H1 (cell line): ENCODE results near the gene KCNQ1. TPM values are rescaled to one million over a fixed set of nuclear protein-coding genes. Genes with fewer than 3 reads are reported as not detected.

Source experiments
- CTCF ChIA-PET: fragments of 300-600 bp; sonication (Branson Sonifier 250); formaldehyde crosslinking; loops from one replicate; lab custom pipeline; 2021; ENCODE audit not compliant: partially characterized antibody; lab: Charles Lee
- POLR2A ChIA-PET: fragments of 300-600 bp; sonication (Branson Sonifier 250); formaldehyde crosslinking; loops from one replicate; lab custom pipeline; 2021; ENCODE audit warnings: inconsistent platforms; ENCODE audit not compliant: partially characterized antibody; lab: Charles Lee
- DNase-seq, 2 experiments: peaks; one replicate each; pipeline versions ENCODE4 v3.0.0 to v3.0.0-alpha.2; 2010 to 2022; ENCODE audit warnings: low spot score in 2 of 2, low read depth in 1 of 2, mixed read lengths in 1 of 2
- FAIRE-seq: peaks from 2 replicates; lab custom pipeline; 2011; peaks lifted over from hg19 to GRCh38; lab: Jason Lieb, UNC
- H2AFZ ChIP-seq: 2 replicates; pipeline ENCODE4 v1.8.1; 2012; ENCODE audit warnings: low read length, inconsistent platforms
- H2AK5ac ChIP-seq: 2 replicates; pipeline ENCODE4 v1.6.1; 2013; ENCODE audit warnings: low read depth, low read length
- H2BK120ac ChIP-seq: replicated peaks from 2 replicates; pipeline ENCODE3; 2013; ENCODE audit warnings: low read depth, low read length, inconsistent platforms
- H2BK12ac ChIP-seq: 2 replicates; pipeline ENCODE4 v1.6.1; 2013; ENCODE audit warnings: low read depth, low read length
- H2BK15ac ChIP-seq: 2 replicates; pipeline ENCODE4 v1.6.1; 2013; ENCODE audit warnings: low read length
- H2BK20ac ChIP-seq: 2 replicates; pipeline ENCODE4 v1.6.1; 2013; ENCODE audit warnings: low read length
- H2BK5ac ChIP-seq: 2 replicates; pipeline ENCODE4 v1.6.1; 2013; ENCODE audit warnings: low read depth, low read length
- H3K14ac ChIP-seq: 2 replicates; pipeline ENCODE4 v1.6.1; 2013; ENCODE audit warnings: inconsistent platforms; ENCODE audit not compliant: insufficient read length
- H3K18ac ChIP-seq: 2 replicates; pipeline ENCODE4 v1.6.1; 2013; ENCODE audit warnings: low read length; ENCODE audit errors: extremely low read depth
- H3K23ac ChIP-seq: 2 replicates; pipeline ENCODE4 v1.6.1; 2013; ENCODE audit warnings: inconsistent platforms; ENCODE audit not compliant: insufficient read length
- H3K23me2 ChIP-seq: 2 replicates; pipeline ENCODE4 v1.6.1; 2013; ENCODE audit warnings: low read depth, low read length
- H3K27ac ChIP-seq: 2 replicates; pipeline ENCODE4 v1.6.1; 2011; ENCODE audit warnings: low read depth, low read length, inconsistent platforms
- H3K27me3 ChIP-seq, 4 experiments: replicated peaks in 1 of 4; 1 replicate in 1 of 4; 2 replicates in 3 of 4; pipeline versions ENCODE4 v1.6.1 to v1.8.1; 2011 to 2013; ENCODE audit warnings: low read length in 3 of 4, mild to moderate bottlenecking in 3 of 4, inconsistent platforms in 2 of 4, mixed read lengths in 2 of 4, moderate library complexity in 1 of 4; ENCODE audit not compliant: control insufficient read depth in 3 of 4, insufficient read depth in 3 of 4; ENCODE audit errors: extremely low read depth in 1 of 4
- H3K36me3 ChIP-seq, 4 experiments: 2 replicates each; pipeline versions ENCODE4 v1.6.1 to v1.8.1; 2011 to 2013; ENCODE audit warnings: mild to moderate bottlenecking in 4 of 4, low read length in 3 of 4, moderate library complexity in 2 of 4, control low read depth in 1 of 4, inconsistent platforms in 1 of 4; ENCODE audit not compliant: insufficient read depth in 4 of 4, control insufficient read depth in 2 of 4
- H3K4ac ChIP-seq: replicated peaks from 2 replicates; pipeline ENCODE3; 2013; ENCODE audit warnings: low read length, low read depth, mixed read lengths, inconsistent platforms; ENCODE audit not compliant: insufficient read length
- H3K4me1 ChIP-seq, 4 experiments: replicated peaks in 1 of 4; 1 replicate in 1 of 4; 2 replicates in 3 of 4; pipeline versions ENCODE4 v1.6.1 to v1.8.1; 2011 to 2013; ENCODE audit warnings: low read length in 3 of 4, inconsistent platforms in 2 of 4, mixed read lengths in 1 of 4; ENCODE audit not compliant: insufficient read depth in 4 of 4, control insufficient read depth in 3 of 4
- H3K4me2 ChIP-seq, 2 experiments: 2 replicates each; pipeline versions ENCODE4 v1.6.1 to v1.8.1; 2011 to 2013; ENCODE audit warnings: low read depth in 2 of 2, low read length in 2 of 2, control low read depth in 1 of 2, inconsistent platforms in 1 of 2, mild to moderate bottlenecking in 1 of 2; ENCODE audit not compliant: insufficient read depth in 1 of 2
- H3K4me3 ChIP-seq, 4 experiments: fragments of 200-600, 300-600 bp in 1 of 4; sonication (generic), shearing (Covaris generic), sonication (Bioruptor Twin) in 1 of 4; 2 replicates each; pipeline versions ENCODE4 v1.5.1 to v1.8.1; 2011 to 2016; ENCODE audit warnings: low read length in 4 of 4, low read depth in 3 of 4, control low read depth in 2 of 4, inconsistent platforms in 2 of 4, mild to moderate bottlenecking in 2 of 4, mixed read lengths in 1 of 4, moderate library complexity in 1 of 4; ENCODE audit not compliant: insufficient read depth in 2 of 4; ENCODE audit errors: extremely low read depth in 1 of 4
- H3K56ac ChIP-seq: replicated peaks from 2 replicates; pipeline ENCODE3; 2013; ENCODE audit warnings: low read depth, mild to moderate bottlenecking, mixed read lengths, low read length, inconsistent platforms; ENCODE audit not compliant: insufficient read length
- H3K79me1 ChIP-seq: 2 replicates; pipeline ENCODE4 v1.6.1; 2013; ENCODE audit warnings: low read depth, low read length, control low read depth
- H3K79me2 ChIP-seq, 2 experiments: 2 replicates each; pipeline versions ENCODE4 v1.6.1 to v1.8.1; 2012 to 2013; ENCODE audit warnings: low read length in 2 of 2, mild to moderate bottlenecking in 2 of 2, inconsistent platforms in 1 of 2; ENCODE audit not compliant: insufficient read depth in 2 of 2, control insufficient read depth in 1 of 2
- H3K9ac ChIP-seq, 4 experiments: replicated peaks in 1 of 4; 1 replicate in 1 of 4; 2 replicates in 3 of 4; pipeline versions ENCODE4 v1.6.1 to v1.8.1; 2011 to 2013; ENCODE audit warnings: low read depth in 3 of 4, low read length in 3 of 4, control low read depth in 2 of 4, mild to moderate bottlenecking in 2 of 4, moderate library complexity in 2 of 4, inconsistent platforms in 1 of 4; ENCODE audit errors: extremely low read depth in 1 of 4
- H3K9me3 ChIP-seq, 2 experiments: 2 replicates each; pipeline versions ENCODE4 v1.6.1 to v1.8.1; 2012 to 2013; ENCODE audit warnings: mild to moderate bottlenecking in 2 of 2, moderate library complexity in 2 of 2, control low read depth in 1 of 2, inconsistent platforms in 1 of 2, low read depth in 1 of 2, low read length in 1 of 2, mixed read lengths in 1 of 2; ENCODE audit not compliant: insufficient read depth in 2 of 2
- H4K20me1 ChIP-seq, 2 experiments: replicated peaks in 1 of 2; 2 replicates each; pipeline versions ENCODE3 to v1.8.1; 2011 to 2013; ENCODE audit warnings: inconsistent platforms in 2 of 2, low read length in 2 of 2, mild to moderate bottlenecking in 1 of 2; ENCODE audit not compliant: insufficient read depth in 2 of 2, control insufficient read depth in 1 of 2
- H4K5ac ChIP-seq: 2 replicates; pipeline ENCODE4 v1.6.1; 2013; ENCODE audit warnings: low read length, low read depth, mixed read lengths, inconsistent platforms; ENCODE audit not compliant: insufficient read length
- H4K8ac ChIP-seq: 2 replicates; pipeline ENCODE4 v1.8.0; 2013; ENCODE audit warnings: mild to moderate bottlenecking, moderate library complexity, low read length, inconsistent platforms; ENCODE audit not compliant: insufficient read depth; ENCODE audit errors: extremely low read depth
- H4K91ac ChIP-seq: replicated peaks from 2 replicates; pipeline ENCODE3; 2013; ENCODE audit warnings: low read length, mixed read lengths, inconsistent platforms; ENCODE audit not compliant: insufficient read length
- BACH1 ChIP-seq: IDR thresholded peaks from 2 replicates; pipeline ENCODE4 v1.6.1; 2012; ENCODE audit warnings: low read length, improper control_type of control experiment
- BRCA1 ChIP-seq: IDR thresholded peaks from 2 replicates; pipeline ENCODE4 v1.6.1; 2012; ENCODE audit warnings: low read depth, low read length, improper control_type of control experiment
- CBX8 ChIP-seq: fragments of 300-800, 300-1000 bp; sonication (generic); IDR thresholded peaks from 2 replicates; pipeline ENCODE4 v1.7.1; 2016; ENCODE audit warnings: low read depth, low read length, borderline replicate concordance
- CTBP2 ChIP-seq: IDR thresholded peaks from 2 replicates; pipeline ENCODE4 v1.7.0; 2011; ENCODE audit warnings: borderline replicate concordance, mild to moderate bottlenecking, moderate library complexity, mixed read lengths, low read length; ENCODE audit not compliant: insufficient read depth, insufficient read length
- EZH2 ChIP-seq: fragments of 200-600 bp; sonication (generic); IDR thresholded peaks from 2 replicates; pipeline ENCODE4 v1.7.1; 2012; ENCODE audit warnings: low read depth, mild to moderate bottlenecking, moderate library complexity, low read length, inconsistent platforms; ENCODE audit not compliant: severe bottlenecking
- GABPA ChIP-seq: IDR thresholded peaks from 2 replicates; pipeline ENCODE4 v1.6.1; 2011; ENCODE audit warnings: mild to moderate bottlenecking, low read length, moderate library complexity, borderline replicate concordance; ENCODE audit not compliant: insufficient read depth
- KDM1A ChIP-seq: fragments of 200-600, 300-600 bp; sonication (generic); IDR thresholded peaks from 2 replicates; pipeline ENCODE4 v1.7.1; 2016; ENCODE audit warnings: mild to moderate bottlenecking, low read length, borderline replicate concordance
- MAFK ChIP-seq: IDR thresholded peaks from 2 replicates; pipeline ENCODE4 v1.6.1; 2012; ENCODE audit warnings: low read depth, mild to moderate bottlenecking, improper control_type of control experiment, low read length
- RAD21 ChIP-seq, 2 experiments: IDR thresholded peaks in 1 of 2; conservative IDR thresholded peaks in 1 of 2; 2 replicates each; pipeline ENCODE4 v1.6.1; 2011; ENCODE audit warnings: low read depth in 2 of 2, low read length in 2 of 2, improper control_type of control experiment in 1 of 2, inconsistent platforms in 1 of 2, mild to moderate bottlenecking in 1 of 2, moderate library complexity in 1 of 2
- SUZ12 ChIP-seq: fragments of 200-600 bp; sonication (generic); IDR thresholded peaks from 2 replicates; pipeline ENCODE4 v1.6.1; 2012; ENCODE audit warnings: mild to moderate bottlenecking, inconsistent platforms, low read length, moderate library complexity, mixed read lengths
- WGBS, 2 experiments: shearing (Covaris generic) in 1 of 2; methylation state at CpG; one replicate each; pipeline versions ENCODE4 v1.1.6 to v1.1.7; 2013 to 2015; ENCODE audit warnings: low lambda C conversion rate in 2 of 2, mixed read lengths in 2 of 2, inconsistent platforms in 1 of 2, low coverage in 1 of 2, missing lambda C conversion rate in 1 of 2; ENCODE audit not compliant: insufficient replicate concordance in 2 of 2, insufficient coverage in 1 of 2, insufficient read length in 1 of 2; ENCODE audit errors: extremely low coverage in 1 of 2, missing lambda C conversion rate in 1 of 2; 5-methylcytosine and 5-hydroxymethylcytosine counted together
- polyA plus RNA-seq, 7 experiments: library from polyadenylated mRNA; depleted of rRNA in 3 of 7; stranded (reverse) in 5 of 7; unstranded in 2 of 7; fragments of >200 nt in 5 of 7; fragments of 200-250 nt in 2 of 7; gene quantifications; 1 replicate in 5 of 7; 2 replicates in 1 of 7; 4 replicates in 1 of 7; pipeline versions ENCODE4 v1.2.1 to v1.2.3, GENCODE V29; 2011 to 2013; ENCODE audit warnings: missing spikeins in 2 of 7, mixed read lengths in 2 of 7
- total RNA-seq: library from RNA; stranded (reverse); fragmentation: NEBNext Ultra II Directional; extraction: Animal tissue kit (Norgen Biotek cat#: 25700); gene quantifications from 2 replicates; pipeline ENCODE4 v1.2.1, GENCODE V29; 2021

KCNQ1 gene
- total and polyA plus RNA-seq, 2 of the 8 experiments (the other 6 are each of a cell fraction or from before 2014, with no cell fraction given) = 1.9 to 2.0 TPM

- peak overlapping the region; percentile 52 to 75 (median 56) for H3K4me3 ChIP-seq
- H2AFZ ChIP-seq = no peak overlapping the region
- no peak overlapping the region for H3K23ac ChIP-seq
- peaks cover 12% of the 10 kb centered on the region; the same call in 1 of the 2 replicates for H3K23me2 ChIP-seq
- no peak overlapping the region for H3K56ac ChIP-seq
- no peak overlapping the region for H3K4ac ChIP-seq
- no peak overlapping the region for H3K14ac ChIP-seq
- no peak overlapping the region for H2BK15ac ChIP-seq
- H3K27me3 ChIP-seq = peaks cover 2 to 80% (median 55%) of the 10 kb centered on the region in 4 experiments
- H3K4me2 ChIP-seq = peak overlapping the region; percentile 52 to 73
- no peak overlapping the region for H3K27ac ChIP-seq
- peaks cover 0 to 4% (median 0%) of the 10 kb centered on the region in 4 experiments; a peak in 1 of 8 replicates for H3K36me3 ChIP-seq
- ChIA-PET CTCF (interaction anchor here (0.9 to 13.5 kb wide), 5 partner anchors 7 to 350 kb away, joined by 3 to 521 read pairs (median 4); no protein-coding TSS in a partner anchor), POLR2A (interaction anchor here (0.6 to 3.0 kb wide), 7 partner anchors 8 to 464 kb away, joined by 3 to 18 read pairs (median 4); no protein-coding TSS in a partner anchor)
- H2AK5ac ChIP-seq = no peak overlapping the region
- no peak overlapping the region for H2BK20ac ChIP-seq
- peaks cover 0 to 25% (median 21%) of the 10 kb centered on the region in 4 experiments; a peak in 6 of 7 replicates for H3K4me1 ChIP-seq
- FAIRE-seq (no peak), DNase-seq (no peak)
- no peak overlapping the region for H2BK120ac ChIP-seq
- whole genome bisulfite sequencing, 2 experiments = 4% methylated on average over 14 of the region's 119 CpGs; no CpG with 5 or more reads in 1 of the 2 experiments
- no peaks in the 10 kb centered on the region for H3K79me1 ChIP-seq
- peak overlapping the region; percentile 8; the same call in 1 of the 2 replicates for H4K8ac ChIP-seq
- H3K79me2 ChIP-seq = no peaks in the 10 kb centered on the region
- no peak overlapping the region for H2BK5ac ChIP-seq
- no peak overlapping the region for H4K91ac ChIP-seq
- no peak overlapping the region for H2BK12ac ChIP-seq
- H4K20me1 ChIP-seq = peaks cover 6 to 13% of the 10 kb centered on the region in 2 experiments
- H3K9me3 ChIP-seq = no peaks in the 10 kb centered on the region; a peak in 1 of 4 replicates
- H3K9ac ChIP-seq = peak overlapping the region in 1 of 4 experiments; percentile 35; a peak in 1 of 7 replicates
- peak overlapping the region; percentile 18 for H4K5ac ChIP-seq
- peak overlapping the region; percentile 90 for H3K18ac ChIP-seq
- TF ChIP-seq RAD21 (IDR thresholded peaks at IDR 0.05 in 1 of 2, conservative IDR thresholded peaks at IDR 0.05 in 1 of 2; ENCODE audit: low read depth in 2 of 2, low read length in 2 of 2) (no peak), GABPA (no peak), SUZ12 (peak; percentile 61), CBX8 (no peak), KDM1A (no peak), BRCA1 (no peak), CTBP2 (peak; percentile 32), BACH1 (0 out of 2 replicates have a peak, but pooled peaks have one; percentile 21), MAFK (peak; percentile 74; the same call in 1 of the 2 replicates), EZH2 (peak; percentile 44)
Measured at GRCh38 chr11:2883979-2884815, 439.4 kb downstream of the KCNQ1 start.
